Endothelial cell of umbilical vein (primary cell): ENCODE measurements around the gene TKTL1.
A peak's percentile ranks its signal among the peaks of the same experiment; 100 is the strongest.

Experiments used
- EZH2 ChIP-seq: IDR thresholded peaks from 2 replicates; pipeline ENCODE4 v1.6.1; 2012; ENCODE audit warnings: borderline replicate concordance, low read depth, mild to moderate bottlenecking, moderate library complexity, low read length, inconsistent platforms; ENCODE audit not compliant: severe bottlenecking
- GATA2 ChIP-seq: IDR thresholded peaks from 2 replicates; pipeline ENCODE4 v1.7.0; 2011; ENCODE audit warnings: low read depth, mild to moderate bottlenecking, moderate library complexity, mixed read lengths, low read length; ENCODE audit not compliant: insufficient read length, insufficient read depth
- JUN ChIP-seq: IDR thresholded peaks from 2 replicates; pipeline ENCODE4 v1.6.1; 2011; ENCODE audit warnings: borderline replicate concordance, low read depth; ENCODE audit not compliant: insufficient read length, insufficient read depth
- MYC ChIP-seq: IDR thresholded peaks from one replicate; pipeline ENCODE4 v1.6.1; 2011; ENCODE audit warnings: mild to moderate bottlenecking, low read depth, low read length
- POLR2A ChIP-seq: IDR thresholded peaks from 2 replicates; pipeline ENCODE4 v1.6.1; 2012; ENCODE audit warnings: low read depth, mild to moderate bottlenecking, control low read depth, low read length
- POLR2AphosphoS5 ChIP-seq: IDR thresholded peaks from 2 replicates; pipeline ENCODE4 v1.6.1; 2012; ENCODE audit warnings: low read depth, mild to moderate bottlenecking, control low read depth, low read length, moderate library complexity; ENCODE audit not compliant: insufficient read depth
- TF ChIP-seq, protein P1 (sequence below), 2 donors: IDR thresholded peaks; 1 replicate in 1 of 2; 2 replicates in 1 of 2; pipeline ENCODE4 v1.5.1; 2011; ENCODE audit warnings: low read length in 2 of 2, mild to moderate bottlenecking in 2 of 2, moderate library complexity in 2 of 2, control low read depth in 1 of 2, inconsistent platforms in 1 of 2, low read depth in 1 of 2; ENCODE audit not compliant: insufficient read depth in 1 of 2; ENCODE audit errors: extremely low read depth in 1 of 2
- TF ChIP-seq, protein P2 (sequence below): IDR thresholded peaks from 2 replicates; pipeline ENCODE4 v1.6.1; 2011; ENCODE audit not compliant: insufficient read depth, insufficient read length

DNA sequence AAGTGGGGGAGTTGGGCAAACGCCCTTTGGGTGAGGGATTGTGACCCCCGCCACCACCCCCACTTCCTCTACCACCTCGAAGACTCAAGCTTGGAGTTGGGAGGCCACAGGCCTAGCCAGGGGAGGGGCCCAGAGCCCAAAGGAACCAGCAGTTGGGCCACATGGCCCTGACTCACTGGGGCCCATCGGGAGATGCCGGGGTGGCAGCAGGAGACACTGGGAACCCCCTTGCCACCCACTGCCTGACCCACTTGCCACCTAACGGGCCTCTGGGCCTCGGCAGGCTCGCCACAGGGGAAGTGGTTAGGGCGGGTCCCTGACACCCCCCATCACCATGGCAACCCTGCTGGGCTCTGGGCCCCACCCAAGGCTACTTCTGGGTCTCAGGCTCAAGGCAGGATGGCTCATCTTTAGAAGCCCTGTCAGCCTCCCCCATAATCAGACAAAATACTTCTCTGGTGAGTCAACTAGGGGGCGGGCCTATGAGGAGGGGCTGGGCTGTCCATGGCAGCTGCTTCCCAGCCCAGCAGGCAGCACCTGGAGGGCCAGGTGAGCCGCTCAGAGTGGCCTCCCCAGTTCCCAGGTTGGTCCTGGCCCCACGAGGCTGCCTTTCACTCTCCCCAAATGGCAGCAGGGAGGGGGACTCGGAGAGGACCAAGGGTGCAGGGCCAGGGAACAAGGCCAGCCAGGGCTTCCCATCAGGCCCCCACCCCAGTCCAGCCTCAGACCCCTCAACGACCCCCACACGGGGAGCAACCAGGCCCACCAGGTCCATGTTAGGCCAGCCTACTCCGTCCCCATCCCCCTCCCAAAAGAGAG, 73.2 kb downstream of the TKTL1 start:
- peak; percentile 59 for TF ChIP-seq POLR2A
- TF ChIP-seq, protein P1, sequence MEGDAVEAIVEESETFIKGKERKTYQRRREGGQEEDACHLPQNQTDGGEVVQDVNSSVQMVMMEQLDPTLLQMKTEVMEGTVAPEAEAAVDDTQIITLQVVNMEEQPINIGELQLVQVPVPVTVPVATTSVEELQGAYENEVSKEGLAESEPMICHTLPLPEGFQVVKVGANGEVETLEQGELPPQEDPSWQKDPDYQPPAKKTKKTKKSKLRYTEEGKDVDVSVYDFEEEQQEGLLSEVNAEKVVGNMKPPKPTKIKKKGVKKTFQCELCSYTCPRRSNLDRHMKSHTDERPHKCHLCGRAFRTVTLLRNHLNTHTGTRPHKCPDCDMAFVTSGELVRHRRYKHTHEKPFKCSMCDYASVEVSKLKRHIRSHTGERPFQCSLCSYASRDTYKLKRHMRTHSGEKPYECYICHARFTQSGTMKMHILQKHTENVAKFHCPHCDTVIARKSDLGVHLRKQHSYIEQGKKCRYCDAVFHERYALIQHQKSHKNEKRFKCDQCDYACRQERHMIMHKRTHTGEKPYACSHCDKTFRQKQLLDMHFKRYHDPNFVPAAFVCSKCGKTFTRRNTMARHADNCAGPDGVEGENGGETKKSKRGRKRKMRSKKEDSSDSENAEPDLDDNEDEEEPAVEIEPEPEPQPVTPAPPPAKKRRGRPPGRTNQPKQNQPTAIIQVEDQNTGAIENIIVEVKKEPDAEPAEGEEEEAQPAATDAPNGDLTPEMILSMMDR (IDR thresholded peaks at IDR 0.05; ENCODE audit: extremely low read depth in 1 of 2, insufficient read depth in 1 of 2, low read depth in 1 of 2, low read length in 2 of 2) = no peak
- TF ChIP-seq EZH2 = no peak
- TF ChIP-seq POLR2AphosphoS5 = peak; percentile 57
- no peak for TF ChIP-seq JUN
- TF ChIP-seq, protein P2, sequence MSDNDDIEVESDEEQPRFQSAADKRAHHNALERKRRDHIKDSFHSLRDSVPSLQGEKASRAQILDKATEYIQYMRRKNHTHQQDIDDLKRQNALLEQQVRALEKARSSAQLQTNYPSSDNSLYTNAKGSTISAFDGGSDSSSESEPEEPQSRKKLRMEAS = no peak
- no peak for TF ChIP-seq GATA2
- TF ChIP-seq MYC = no peak
